NT2/D1 (cell line): ENCODE results near the gene CALML5.

Experiments used
- DNase-seq: peaks from one replicate; pipeline ENCODE4 v3.0.0-alpha.2; 2011; ENCODE audit warnings: low read depth, low spot score
- H3K27me3 ChIP-seq: 2 replicates; pipeline ENCODE4 v1.6.0; 2011; ENCODE audit warnings: mild to moderate bottlenecking; ENCODE audit not compliant: insufficient read length, insufficient read depth
- H3K36me3 ChIP-seq: 2 replicates; pipeline ENCODE4 v1.6.1; 2011; ENCODE audit warnings: mild to moderate bottlenecking, low read length, mixed read lengths; ENCODE audit not compliant: insufficient read depth, insufficient read length
- H3K4me1 ChIP-seq: 2 replicates; pipeline ENCODE4 v1.5.1; 2011; ENCODE audit not compliant: insufficient read depth, insufficient read length
- H3K4me3 ChIP-seq: 2 replicates; pipeline ENCODE4 v1.5.1; 2011; ENCODE audit warnings: low read depth; ENCODE audit not compliant: insufficient read length
- H3K9ac ChIP-seq: 2 replicates; pipeline ENCODE4 v1.6.0; 2011; ENCODE audit warnings: low read depth; ENCODE audit not compliant: insufficient read length
- H3K9me3 ChIP-seq: 2 replicates; pipeline ENCODE4 v1.5.1; 2011; ENCODE audit warnings: mild to moderate bottlenecking, low read length; ENCODE audit not compliant: insufficient read depth
- SUZ12 ChIP-seq: IDR thresholded peaks from 2 replicates; pipeline ENCODE4 v1.6.1; 2011; ENCODE audit not compliant: insufficient read length, insufficient read depth; ENCODE audit errors: extremely low read depth
- YY1 ChIP-seq: IDR thresholded peaks from 2 replicates; pipeline ENCODE4 v1.6.1; 2011; ENCODE audit not compliant: insufficient read length, insufficient read depth
- ZNF274 ChIP-seq: IDR thresholded peaks from 2 replicates; pipeline ENCODE4 v1.6.1; 2011; ENCODE audit warnings: mild to moderate bottlenecking, low read depth, low read length

The CALML5 gene

DNA sequence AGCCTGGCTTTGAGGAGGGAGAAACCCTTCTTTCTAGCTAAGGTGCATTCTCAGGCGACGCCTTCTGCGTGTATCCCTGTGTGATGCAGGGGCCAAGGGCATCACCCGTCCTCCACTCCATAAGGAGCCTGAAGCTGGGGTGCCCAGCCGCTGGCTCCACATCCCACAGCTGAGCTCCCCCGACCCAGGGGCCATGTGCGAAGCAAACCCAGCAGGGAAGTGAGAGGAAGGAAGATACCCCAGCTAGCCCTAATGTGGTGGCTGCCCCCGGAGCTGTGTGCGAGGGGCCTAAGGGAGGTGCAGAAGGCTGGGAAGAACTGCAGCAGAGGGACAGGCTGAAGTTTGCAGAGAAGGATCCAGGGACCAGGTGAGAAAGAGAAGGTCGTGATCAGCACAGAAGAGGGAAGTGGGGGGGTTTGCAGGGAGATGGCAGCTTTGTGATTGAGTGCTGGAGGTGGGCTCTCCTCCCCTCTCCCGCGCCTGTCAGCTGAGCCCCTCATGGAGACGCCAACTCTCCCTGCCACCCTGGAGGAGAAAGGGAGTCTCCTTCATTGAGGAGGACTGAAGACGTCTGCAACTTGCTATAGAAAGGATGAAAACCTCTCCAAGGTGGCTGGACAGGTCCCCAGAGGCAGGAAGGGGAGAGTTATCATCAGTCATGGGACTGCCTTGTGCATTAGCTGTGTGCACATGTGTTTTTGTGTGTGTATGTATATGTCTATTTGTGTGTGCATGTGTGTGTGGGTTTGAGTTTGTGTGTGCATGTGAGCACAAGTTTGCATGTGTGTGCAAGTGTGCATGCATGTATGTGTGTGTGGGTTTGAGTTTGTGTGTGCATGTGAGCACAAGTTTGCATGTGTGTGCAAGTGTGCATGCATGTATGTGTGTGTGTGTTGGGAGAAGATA lies 3.5 kb upstream of the CALML5 start:
- H3K9me3 ChIP-seq, result no peaks in the 10 kb centered on the region
- peaks cover 4% of the 10 kb centered on the region for H3K4me1 ChIP-seq
- no peak for TF ChIP-seq SUZ12
- no peak for TF ChIP-seq YY1
- no peak for TF ChIP-seq ZNF274
- no peaks in the 10 kb centered on the region for H3K36me3 ChIP-seq
- no peak for DNase-seq
- no peak overlapping the region for H3K4me3 ChIP-seq
- no peaks in the 10 kb centered on the region for H3K27me3 ChIP-seq
- H3K9ac ChIP-seq, result no peak overlapping the region

DNA sequence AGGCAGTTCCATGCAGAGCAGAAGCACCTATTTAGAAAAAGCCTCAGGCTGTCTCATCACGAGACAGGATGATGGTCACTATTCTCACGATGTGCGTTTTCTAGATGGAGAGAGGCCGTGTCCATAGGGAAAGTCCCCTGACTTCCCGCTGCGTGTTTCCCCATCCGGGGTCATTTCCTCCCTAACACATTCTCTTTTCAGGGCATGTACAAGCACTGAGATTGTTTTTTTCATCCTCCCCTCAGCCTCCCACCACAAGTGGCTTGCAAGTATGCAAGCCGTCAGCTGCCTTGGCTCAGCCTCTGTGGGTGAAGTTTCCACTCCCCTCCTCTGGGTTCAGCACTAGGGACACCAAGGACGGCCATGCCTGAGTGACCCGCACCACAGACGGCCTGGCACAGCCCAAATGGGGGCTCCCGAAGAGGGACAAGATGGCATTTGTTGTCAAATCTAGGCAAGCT lies 2.7 kb upstream of the CALML5 start:
- Histone ChIP-seq H3K4me1 (peaks cover 4% of the 10 kb centered on the region), H3K9me3 (no peaks in the 10 kb centered on the region), H3K27me3 (no peaks in the 10 kb centered on the region), H3K36me3 (no peaks in the 10 kb centered on the region), H3K4me3 (no peak overlapping the region), H3K9ac (no peak overlapping the region)
- TF ChIP-seq YY1, result no peak
- no peak for TF ChIP-seq ZNF274
- TF ChIP-seq SUZ12, result no peak
- no peak for DNase-seq

DNA sequence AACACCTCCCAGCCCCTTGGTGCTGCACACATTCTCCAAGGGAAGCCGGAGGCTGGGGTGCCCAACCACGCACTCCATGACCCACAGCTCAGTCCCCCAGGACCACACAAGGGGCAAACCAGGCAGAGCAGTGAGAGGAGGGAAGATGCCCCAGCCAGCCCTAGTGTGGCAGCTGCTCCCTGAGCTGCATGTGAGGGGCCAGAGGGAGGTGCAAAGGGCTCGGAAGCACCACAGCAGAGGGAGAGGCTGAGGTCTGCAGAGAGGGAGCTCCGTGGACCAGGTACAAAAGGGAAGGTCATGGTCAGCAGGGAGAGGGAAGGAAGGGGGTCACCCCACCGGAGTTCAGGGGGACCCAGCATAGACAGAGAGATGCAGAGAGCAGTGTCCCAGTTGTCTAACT lies 1.5 kb upstream of the CALML5 start:
- peaks cover 4% of the 10 kb centered on the region for H3K4me1 ChIP-seq
- H3K9ac ChIP-seq, result no peak overlapping the region
- no peak for DNase-seq

DNA sequence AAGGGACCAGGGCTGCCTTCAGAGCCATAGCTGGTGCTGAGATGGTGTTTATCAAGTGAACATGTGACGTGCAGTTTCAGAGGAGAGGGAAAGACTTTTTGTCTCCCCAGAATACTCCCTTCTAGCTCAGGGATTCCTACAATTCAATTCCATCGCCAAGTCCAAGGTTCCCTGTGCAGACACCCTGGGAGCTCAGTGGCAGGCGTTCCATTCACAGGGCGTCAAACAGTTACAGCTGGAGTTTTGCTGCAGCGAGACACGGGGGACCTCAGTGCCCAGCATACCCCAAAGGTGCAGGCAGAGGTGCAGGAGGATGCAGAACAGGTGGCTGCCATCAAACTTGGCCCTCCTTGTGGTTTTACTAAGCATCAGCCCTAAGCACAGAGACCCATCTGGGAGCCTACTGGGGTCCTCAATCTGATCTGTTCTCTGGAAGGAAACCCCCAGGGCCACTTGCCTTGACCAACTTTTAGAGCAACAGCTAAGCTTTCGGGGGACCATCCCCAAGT lies 846 bp upstream of the CALML5 start:
- DNase-seq, result no peak
- Histone ChIP-seq H3K36me3 (no peaks in the 10 kb centered on the region), H3K4me1 (peaks cover 4% of the 10 kb centered on the region), H3K4me3 (no peak overlapping the region), H3K9ac (no peak overlapping the region), H3K9me3 (no peaks in the 10 kb centered on the region), H3K27me3 (no peaks in the 10 kb centered on the region)
- TF ChIP-seq YY1 (no peak), SUZ12 (no peak), ZNF274 (no peak)

More for the DNA sequence above, 1.5 kb upstream of the CALML5 start:
- H3K27me3 ChIP-seq, result no peaks in the 10 kb centered on the region
- H3K4me3 ChIP-seq, result no peak overlapping the region
- H3K9me3 ChIP-seq, result no peaks in the 10 kb centered on the region
- H3K36me3 ChIP-seq, result no peaks in the 10 kb centered on the region
- no peak for TF ChIP-seq SUZ12
- TF ChIP-seq YY1, result no peak
- no peak for TF ChIP-seq ZNF274

DNA sequence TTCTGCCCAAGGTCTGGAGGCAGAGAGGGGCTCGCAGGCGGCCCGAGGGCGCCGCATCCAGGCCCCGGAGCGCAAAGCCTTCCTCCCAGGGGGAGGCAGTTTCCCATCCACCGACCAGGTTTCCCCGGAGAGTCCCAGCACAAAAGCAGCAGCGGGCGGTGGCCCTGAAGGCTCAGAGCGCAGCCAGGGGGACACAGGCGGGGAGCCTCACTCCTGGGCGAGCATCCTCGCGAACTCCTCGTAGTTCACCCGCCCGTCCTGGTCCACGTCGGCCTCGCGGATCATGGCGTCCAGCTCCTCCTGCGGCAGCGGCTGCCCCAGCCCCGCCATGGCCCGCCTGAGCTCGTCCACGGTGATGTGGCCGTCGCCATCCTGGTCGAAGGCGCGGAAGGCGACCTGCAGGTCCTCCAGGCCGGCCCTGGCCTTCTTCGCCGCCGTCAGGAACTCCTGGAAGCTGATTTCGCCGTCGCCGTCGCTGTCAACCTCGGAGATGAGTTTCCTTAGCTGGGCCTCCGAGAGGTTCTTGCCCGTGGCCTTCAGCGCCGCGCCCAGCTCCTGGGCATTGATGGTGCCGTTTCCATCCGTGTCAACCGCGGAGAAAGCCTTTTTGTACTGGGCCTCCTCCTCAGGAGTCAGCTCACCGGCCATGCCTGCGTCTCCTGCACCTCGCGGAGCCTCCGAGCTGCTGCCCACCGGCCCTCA lies 428 bp downstream of the CALML5 start:
- Histone ChIP-seq H3K9me3 (no peaks in the 10 kb centered on the region), H3K4me1 (peaks cover 7% of the 10 kb centered on the region), H3K27me3 (no peaks in the 10 kb centered on the region), H3K36me3 (no peaks in the 10 kb centered on the region), H3K9ac (no peak overlapping the region), H3K4me3 (no peak overlapping the region)
- no peak for TF ChIP-seq YY1
- TF ChIP-seq SUZ12, result no peak
- TF ChIP-seq ZNF274, result no peak
- DNase-seq, result no peak

DNA sequence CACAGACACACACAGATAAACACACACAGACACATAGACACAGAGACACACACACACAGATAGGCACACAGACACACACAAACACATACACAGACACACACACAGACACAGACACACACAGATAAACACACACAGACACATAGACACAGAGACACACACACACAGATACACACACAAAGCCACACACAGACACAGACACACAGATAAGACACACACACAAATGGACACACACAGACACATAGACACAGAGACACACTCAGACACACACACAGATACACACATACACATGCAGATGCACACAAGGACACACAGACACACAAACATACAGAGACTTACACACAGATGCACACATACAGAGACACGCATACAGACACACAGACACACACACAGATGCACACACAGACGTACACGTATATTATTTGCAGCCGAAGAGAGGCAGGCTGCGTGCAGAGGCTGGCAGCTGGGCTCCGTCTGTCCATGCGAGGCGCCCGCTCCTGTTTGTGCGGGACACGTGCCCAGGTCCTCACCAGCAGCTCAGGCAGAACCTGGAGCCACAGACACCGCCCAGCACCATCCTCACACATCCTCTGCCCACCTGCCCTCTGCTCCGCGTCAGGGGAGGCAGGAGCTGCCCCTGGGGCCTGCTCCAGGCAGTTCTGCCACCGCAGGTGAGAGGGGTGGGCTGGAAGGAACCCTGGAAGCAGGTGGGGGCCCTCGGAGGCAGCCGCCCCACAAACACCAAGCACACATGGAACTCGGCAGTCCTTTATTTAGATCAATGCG lies 1.2 kb downstream of the CALML5 start:
- Histone ChIP-seq H3K9ac (no peak overlapping the region), H3K4me3 (no peak overlapping the region), H3K9me3 (no peaks in the 10 kb centered on the region), H3K4me1 (peaks cover 7% of the 10 kb centered on the region), H3K27me3 (no peaks in the 10 kb centered on the region), H3K36me3 (no peaks in the 10 kb centered on the region)
- TF ChIP-seq SUZ12 (no peak), ZNF274 (no peak), YY1 (no peak)
- no peak for DNase-seq
